Nephron progenitor cell (in vitro differentiated cells): ENCODE results near the gene COL11A2.

Source experiments
- DNase-seq: peaks from one replicate; pipeline ENCODE4 v3.0.0; 2021
- H3K27ac Mint-ChIP-seq: 2 replicates; pipeline ENCODE4 v1.8.0; 2021; ENCODE audit warnings: mild to moderate bottlenecking, moderate library complexity, mixed read lengths
- H3K27me3 Mint-ChIP-seq: 2 replicates; pipeline ENCODE4 v1.8.0; 2021; ENCODE audit warnings: mild to moderate bottlenecking, low read depth, mixed read lengths; ENCODE audit not compliant: poor library complexity
- H3K36me3 Mint-ChIP-seq: 2 replicates; pipeline ENCODE4 v1.8.0; 2021; ENCODE audit warnings: low read depth, mixed read lengths
- H3K4me1 Mint-ChIP-seq: 2 replicates; pipeline ENCODE4 v1.8.0; 2021; ENCODE audit warnings: mixed read lengths
- H3K4me3 Mint-ChIP-seq: 2 replicates; pipeline ENCODE4 v1.8.0; 2021; ENCODE audit warnings: mild to moderate bottlenecking, moderate library complexity, mixed read lengths
- H3K9me3 Mint-ChIP-seq: 2 replicates; pipeline ENCODE4 v1.8.0; 2021; ENCODE audit warnings: mild to moderate bottlenecking, moderate library complexity, mixed read lengths
- CTCF ChIP-seq: fragments of 200-600 bp; sonication (generic); IDR thresholded peaks from 2 replicates; pipeline ENCODE4 v1.5.0; 2021; ENCODE audit warnings: antibody characterized with exemption

The COL11A2 gene

DNA sequence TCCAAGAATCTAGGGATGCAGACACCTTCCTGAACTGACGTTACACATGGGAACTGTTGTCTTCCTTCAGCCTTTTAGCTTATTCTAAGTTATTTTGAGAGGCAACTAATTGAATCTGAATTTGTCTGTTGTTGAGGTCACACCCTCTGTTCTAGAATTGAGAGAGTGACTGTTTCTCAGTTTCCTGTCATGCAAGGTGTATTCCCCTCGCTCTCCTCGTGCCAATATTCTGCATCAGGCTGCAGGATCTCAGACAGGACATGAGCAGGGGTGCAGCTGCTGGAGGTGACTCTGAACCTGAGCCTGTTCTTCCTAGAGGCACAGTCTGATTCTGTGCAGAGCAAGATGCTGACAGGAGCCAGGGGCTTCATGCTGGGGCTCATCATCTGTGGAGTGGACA, 63.9 kb downstream of the COL11A2 start:
- DNase-seq, result no peak
- no peak overlapping the region for H3K27ac Mint-ChIP-seq
- TF ChIP-seq CTCF, result no peak
- H3K9me3 Mint-ChIP-seq, result peaks cover 10% of the 10 kb centered on the region
- peaks cover 12% of the 10 kb centered on the region for H3K4me1 Mint-ChIP-seq
- H3K27me3 Mint-ChIP-seq, result peaks cover 47% of the 10 kb centered on the region
- no peak overlapping the region for H3K4me3 Mint-ChIP-seq
- H3K36me3 Mint-ChIP-seq, result peaks cover 5% of the 10 kb centered on the region

GRCh38 chr6:33126101-33126714, 66.1 kb downstream of the COL11A2 start:
- Mint-ChIP-seq H3K36me3 (peaks cover 5% of the 10 kb centered on the region), H3K27ac (no peak overlapping the region), H3K4me1 (peaks cover 18% of the 10 kb centered on the region), H3K9me3 (peaks cover 16% of the 10 kb centered on the region), H3K27me3 (peaks cover 50% of the 10 kb centered on the region), H3K4me3 (no peak overlapping the region)
- peak; percentile 84 for DNase-seq
- TF ChIP-seq CTCF, result peak; percentile 64

- peaks cover 49% of the 10 kb centered on the region for H3K27me3 Mint-ChIP-seq
These were observed 67.3 kb downstream of the COL11A2 start for GRCh38 chr6:33124947-33125346.

GRCh38 chr6:33124525-33124901, 67.8 kb downstream of the COL11A2 start:
- Mint-ChIP-seq H3K27ac (no peak overlapping the region), H3K4me3 (no peak overlapping the region), H3K36me3 (peaks cover 5% of the 10 kb centered on the region), H3K27me3 (peaks cover 53% of the 10 kb centered on the region), H3K4me1 (peaks cover 11% of the 10 kb centered on the region), H3K9me3 (peaks cover 16% of the 10 kb centered on the region)
- DNase-seq, result no peak
- TF ChIP-seq CTCF, result no peak

More at GRCh38 chr6:33124947-33125346, 67.3 kb downstream of the COL11A2 start:
- Mint-ChIP-seq H3K36me3 (peaks cover 5% of the 10 kb centered on the region), H3K9me3 (peaks cover 16% of the 10 kb centered on the region), H3K4me3 (no peak overlapping the region), H3K27ac (no peak overlapping the region), H3K4me1 (peaks cover 11% of the 10 kb centered on the region)
- TF ChIP-seq CTCF, result no peak
- DNase-seq, result no peak

- Mint-ChIP-seq H3K36me3 (peaks cover 5% of the 10 kb centered on the region), H3K27me3 (peaks cover 51% of the 10 kb centered on the region), H3K27ac (no peak overlapping the region), H3K4me1 (peaks cover 11% of the 10 kb centered on the region), H3K4me3 (no peak overlapping the region), H3K9me3 (peaks cover 16% of the 10 kb centered on the region)
- peak; percentile 41 for DNase-seq
- TF ChIP-seq CTCF, result peak; percentile 68
These were observed 68.3 kb downstream of the COL11A2 start for GRCh38 chr6:33123732-33124524.
